Bone marrow (tissue), 2 donors: Measurements from ENCODE around the gene MON1A.

Experiments
- DNase-seq, 2 donors: peaks; one replicate each; lab custom pipeline; 2025; lab: John Stamatoyannopoulos, UW

The MON1A gene

DNA sequence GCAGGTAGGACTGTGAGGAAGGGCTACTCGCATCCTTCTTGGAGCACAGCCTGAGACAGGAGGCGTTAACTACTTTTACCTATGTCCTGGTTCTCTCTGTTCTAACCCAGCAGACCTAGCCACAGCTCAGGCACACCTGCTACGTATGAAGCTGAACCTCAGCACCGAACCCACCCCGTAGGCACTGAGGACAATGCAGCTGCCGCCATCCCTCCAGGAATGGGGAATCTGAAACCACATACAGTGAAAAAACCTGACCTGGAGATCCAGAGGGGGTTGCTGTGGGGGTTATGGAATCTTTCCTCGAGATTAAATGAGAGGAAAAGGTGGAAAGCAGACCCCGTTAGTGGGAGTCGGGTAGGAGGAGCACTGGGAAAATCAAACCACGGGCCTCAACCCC is 40.3 kb downstream of the MON1A start:
- no peak for DNase-seq

DNA sequence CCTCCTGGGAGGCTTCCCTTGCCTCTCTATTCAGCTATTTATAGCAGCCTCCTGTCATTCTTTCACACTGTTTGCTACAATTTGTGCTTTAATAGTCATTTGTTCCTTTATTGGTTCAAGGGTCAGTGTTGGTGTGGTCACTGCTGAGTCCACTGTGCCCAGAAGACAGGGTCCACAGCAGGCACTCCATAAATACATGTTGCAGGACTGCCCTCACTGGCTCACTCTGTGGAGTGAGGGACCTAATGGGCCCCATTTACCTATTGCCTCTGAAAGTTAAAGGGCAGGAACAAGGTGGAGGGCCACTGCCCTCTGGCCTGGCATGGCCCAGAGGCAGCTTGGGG is 42.7 kb downstream of the MON1A start:
- no peak for DNase-seq

DNA sequence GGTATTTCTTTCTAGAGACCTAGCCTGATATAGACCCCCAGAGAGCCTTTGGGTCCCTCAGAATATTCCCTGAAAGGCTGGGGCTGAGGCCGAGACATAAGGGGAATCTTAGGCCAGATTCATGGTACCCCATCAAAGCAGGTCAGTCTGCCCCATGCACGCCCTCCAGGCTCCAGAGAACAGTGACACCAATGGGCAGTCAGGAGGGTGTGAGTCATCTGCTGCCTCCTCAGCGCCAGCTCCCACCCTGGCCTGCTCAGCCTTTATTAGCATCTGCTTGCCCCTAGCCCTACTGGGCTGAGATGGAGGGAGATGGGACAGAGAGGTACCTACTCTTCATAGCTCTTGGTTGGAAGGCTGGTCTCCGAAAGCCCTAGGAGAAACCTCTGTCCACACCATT is 45.6 kb downstream of the MON1A start:
- DNase-seq = no peak

DNA sequence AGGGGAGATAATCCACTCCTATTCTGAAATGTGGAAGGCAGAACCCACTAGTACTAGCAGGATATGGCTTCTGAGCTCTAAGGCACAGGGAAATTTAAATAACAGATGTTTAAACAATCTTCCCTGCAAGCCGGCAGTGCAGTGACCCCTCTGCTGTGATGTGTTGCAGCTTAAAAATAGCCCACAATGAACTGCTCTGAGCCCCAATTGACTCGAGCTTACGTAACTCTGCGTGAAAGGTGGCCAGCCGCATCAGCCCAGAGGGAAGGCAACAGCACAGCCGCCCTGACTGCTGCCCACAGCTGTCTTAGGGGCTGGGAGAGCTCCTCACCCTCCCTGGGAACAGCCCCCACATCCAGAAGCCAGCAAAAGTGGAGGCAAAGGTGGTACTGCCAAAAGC is 47.4 kb downstream of the MON1A start:
- no peak for DNase-seq

DNA sequence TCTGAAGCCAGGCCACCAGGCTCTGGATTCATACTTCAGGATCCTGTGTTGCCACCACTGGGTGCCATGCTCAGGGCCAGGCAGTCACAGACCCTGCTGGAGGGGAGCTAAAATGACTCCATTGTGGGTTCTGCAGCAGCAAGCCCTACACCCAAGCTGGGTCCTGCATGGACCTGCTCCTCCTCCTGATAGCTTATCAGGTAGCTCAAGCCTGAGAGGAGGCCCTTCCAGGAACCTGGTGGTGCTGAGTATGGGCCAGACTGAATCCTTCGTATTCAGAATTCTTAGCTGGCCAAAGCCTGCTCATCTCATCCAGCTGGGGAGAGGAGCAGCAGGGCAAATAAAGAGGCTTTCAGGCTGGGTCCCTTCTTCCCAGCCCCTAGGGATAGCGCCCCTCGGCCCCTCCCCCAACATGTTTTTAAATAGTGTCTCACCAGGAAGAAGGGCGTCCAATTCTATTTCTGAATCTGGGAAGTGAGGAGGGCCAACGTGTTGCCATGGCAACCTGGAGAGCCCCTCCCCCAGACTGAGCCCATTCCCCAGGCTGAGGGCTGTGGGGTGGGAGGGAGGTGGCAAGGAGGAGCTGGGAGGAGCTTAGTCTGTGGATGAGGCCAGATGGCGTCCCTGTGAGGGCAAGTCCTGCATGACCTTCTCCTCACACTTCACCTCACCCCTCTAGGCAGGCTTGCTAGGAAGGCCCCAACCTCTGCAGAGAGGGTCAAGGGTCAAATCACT is 48.9 kb downstream of the MON1A start:
- DNase-seq = no peak

DNA sequence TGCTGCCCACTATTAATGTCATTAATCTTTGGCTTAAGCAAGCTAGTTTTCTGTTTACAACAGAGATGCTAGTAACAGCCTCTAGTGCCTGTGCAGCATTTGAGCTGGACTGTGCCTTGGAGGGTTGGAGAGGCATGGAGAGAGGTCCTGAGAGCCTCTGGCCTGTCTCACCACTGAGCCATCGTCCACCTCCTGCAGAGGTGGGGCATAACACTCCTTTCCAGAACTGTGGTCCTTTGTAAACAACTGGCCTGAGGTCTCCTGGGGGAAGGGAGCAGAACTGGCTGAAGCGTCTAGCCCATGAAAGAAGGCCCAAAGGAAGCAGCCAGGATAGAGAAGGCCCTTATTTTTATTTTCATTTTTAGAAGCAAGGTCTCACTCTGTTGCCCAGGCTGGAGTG is 49.9 kb downstream of the MON1A start:
- DNase-seq = no peak

DNA sequence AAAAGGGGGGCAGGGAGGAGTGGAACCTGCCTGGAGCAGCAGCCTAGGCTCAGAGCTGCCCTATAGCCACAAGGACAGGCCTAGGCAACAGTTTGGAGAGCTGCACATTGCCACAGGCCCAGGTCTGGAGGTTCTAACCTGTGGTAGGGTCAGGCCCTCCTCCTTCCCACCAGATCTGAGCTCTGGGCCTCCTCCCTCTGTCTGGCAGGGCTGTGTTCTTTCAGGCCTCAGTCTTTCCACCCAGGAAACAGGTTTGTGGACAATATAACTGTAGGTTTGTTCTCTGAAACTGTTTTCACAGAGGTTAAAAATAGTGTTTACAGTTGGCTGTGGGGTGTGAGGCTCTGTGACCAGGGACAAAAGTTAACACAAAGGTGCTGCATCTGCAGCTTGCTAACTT is 50.9 kb downstream of the MON1A start:
- DNase-seq = no peak

DNA sequence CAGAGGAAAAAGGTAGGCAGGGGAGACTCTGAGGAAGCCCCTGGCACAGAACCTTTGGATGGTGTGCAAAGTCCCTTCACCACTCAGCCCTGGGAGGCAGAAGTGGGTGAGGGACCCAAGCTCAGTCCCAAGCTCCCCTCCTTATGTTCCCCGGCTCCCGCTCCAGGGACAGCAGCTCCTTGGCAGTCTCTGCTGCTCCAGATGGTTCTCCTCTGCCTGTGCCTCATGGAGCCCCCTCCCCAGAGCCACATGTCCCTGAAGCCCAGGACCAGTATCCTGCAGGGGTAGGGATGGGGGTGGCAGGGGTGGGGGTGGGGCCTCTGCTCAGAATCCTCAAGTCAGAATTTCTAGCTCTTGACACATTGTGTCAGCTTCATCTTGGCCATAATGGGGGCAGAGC is 51.9 kb downstream of the MON1A start:
- no peak for DNase-seq

DNA sequence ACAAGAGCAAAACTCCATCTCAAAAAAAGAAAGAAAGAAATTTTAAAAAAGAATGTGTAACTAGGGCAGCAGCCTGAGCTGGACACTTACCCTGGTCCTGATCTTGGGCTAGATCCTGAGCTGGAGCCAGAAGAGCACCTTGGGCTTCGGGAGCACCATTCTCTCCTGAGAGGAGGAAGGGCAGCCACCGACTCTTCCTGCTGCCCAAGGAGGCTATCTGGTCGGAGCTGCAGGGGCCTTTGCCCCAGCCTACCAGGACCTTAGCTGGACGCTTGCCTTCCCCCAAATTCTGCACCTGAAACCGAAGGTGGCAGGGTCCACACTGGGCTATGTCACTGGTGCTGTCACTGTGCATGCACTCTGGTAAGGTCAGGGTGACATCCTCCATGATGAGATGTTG is 53.0 kb downstream of the MON1A start:
- no peak for DNase-seq

DNA sequence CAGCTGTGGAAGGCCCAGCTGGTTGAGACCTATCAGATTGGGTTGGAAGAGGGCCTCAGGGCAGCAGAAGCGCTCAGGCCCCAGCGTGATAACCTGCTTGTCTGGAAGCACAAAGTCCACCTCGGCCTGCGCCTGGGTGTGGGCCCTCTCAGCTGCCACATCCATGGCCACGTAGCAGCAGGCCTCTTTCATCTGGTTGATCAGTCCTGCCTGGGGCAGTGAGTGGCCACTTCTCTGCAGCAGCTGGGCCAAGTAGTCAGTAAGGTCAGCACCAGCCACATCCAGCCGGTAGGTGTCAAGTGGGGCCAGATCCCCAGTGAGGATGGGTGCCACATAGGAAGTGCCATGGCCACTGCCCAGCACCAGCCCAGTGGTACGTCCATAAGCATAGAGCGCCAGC is 56.0 kb downstream of the MON1A start:
- DNase-seq = no peak

DNA sequence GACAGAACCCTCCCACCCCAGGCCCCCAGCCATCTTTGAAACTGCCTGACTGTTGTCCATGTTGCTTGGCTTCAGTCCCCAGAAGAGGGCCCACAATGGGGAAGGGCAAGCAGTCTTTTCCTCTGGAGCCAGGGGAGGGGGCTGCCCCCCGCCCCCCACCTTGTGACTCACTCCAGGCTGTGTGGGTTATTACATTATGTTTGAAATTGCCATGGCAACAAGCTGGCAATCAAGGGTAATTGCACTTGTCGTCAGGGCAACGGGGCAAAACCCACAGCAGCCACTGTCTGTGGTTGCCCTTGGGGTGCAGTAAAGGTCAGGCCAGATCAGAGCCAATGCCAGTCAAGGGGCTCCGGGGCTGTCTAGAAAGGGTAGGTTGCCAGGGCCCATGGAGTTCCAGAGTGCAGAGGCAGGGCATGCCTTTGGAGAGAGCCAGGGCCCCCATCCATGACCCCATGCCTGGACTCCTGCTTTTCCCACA is 56.8 kb downstream of the MON1A start:
- no peak for DNase-seq

DNA sequence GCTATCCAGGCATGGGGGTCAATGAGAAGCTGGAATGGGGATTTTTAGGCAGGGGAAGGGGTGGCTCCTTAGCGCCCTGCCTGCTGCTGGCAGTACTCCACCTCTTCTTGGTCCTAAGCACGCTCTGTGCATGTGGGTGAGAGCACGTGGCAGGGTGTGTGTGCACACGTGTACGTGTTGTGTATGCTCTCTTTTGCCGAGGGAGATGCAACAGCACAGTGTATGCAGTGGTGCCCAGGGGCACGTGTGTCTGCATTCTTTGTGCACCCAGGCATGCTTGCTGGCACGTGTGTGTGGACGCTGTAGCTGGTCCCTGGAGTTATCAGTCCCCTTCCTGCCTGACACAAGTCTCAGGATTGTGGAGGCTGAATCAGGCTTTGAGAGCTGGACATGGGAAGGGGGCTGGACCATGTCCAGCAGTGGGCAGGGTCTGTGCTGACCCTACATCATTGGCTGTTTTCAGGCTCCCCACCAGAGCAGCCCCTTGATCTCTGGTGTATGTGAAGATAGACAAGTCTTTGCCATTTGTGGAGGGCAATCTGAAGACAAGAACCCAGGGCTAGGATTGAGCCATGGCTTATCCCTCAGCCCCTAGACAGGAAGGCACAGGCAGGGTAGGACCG is 58.0 kb downstream of the MON1A start:
- DNase-seq = no peak

DNA sequence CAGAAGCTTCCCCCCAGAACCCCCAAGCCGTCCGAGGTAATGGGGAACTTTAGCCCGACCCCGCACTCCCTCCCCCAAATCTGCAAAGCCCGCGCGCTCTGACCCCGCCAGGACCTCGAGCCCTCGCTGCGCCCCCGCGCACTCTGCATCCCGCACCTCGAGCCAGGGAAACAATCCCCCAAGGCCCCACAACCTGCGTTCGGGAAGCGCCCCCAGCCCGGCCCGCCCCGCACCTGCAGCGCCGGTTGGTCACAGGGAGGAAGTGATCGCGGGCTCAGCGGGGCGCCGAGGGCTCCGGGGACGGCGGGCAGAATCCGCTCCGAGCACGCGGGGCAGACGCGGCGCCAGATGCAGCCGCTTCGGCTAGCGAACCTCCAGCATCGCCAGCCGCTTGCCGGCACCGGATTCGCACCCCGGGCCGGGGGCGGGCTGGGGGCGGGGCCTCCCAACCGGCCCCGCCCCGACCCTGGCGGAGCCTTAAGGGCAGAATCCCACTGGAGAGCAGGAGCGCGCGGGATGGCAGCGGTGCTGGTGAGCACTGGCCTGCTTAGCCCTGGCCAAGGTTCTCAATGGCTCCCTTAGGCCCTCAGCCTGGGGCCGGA is 60.0 kb downstream of the MON1A start, which contains the start of gene CAMKV:
Gene CAMKV, minus strand, starts transcription at position 382 of the 602 bp plus-strand sequence. CDS start 7,518 bp downstream, outside the sequence.
- no peak for DNase-seq

DNA sequence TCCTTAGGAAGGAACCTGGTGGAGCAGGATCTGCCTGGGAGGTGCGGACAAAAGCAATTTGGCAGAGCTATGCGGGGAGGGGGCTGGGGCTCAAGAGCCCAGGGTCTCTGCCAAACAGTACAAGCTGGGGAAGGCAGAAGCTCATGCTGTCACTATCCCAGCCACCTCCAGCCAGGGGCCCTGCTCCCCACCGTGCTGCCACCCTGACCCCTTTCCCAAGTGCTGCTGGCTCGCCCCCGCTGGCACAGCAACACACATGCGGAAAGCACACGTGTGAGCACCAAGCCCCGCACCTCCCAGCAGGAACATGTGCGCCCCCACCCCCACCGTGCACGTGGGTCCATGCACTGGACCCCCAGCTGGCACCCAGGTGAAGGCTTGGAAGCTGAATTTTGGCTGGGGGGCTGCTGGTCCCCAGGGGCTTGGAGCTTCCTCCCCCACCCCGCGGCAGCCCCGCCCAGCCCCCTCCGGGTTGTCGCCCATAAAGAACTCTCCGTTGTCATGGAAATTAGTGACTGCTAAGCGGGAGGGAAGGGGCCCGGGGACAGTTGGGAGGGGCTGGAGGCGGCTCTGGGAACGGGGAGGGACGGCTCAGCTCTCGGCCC is 60.6 kb downstream of the MON1A start:
- DNase-seq = no peak

DNA sequence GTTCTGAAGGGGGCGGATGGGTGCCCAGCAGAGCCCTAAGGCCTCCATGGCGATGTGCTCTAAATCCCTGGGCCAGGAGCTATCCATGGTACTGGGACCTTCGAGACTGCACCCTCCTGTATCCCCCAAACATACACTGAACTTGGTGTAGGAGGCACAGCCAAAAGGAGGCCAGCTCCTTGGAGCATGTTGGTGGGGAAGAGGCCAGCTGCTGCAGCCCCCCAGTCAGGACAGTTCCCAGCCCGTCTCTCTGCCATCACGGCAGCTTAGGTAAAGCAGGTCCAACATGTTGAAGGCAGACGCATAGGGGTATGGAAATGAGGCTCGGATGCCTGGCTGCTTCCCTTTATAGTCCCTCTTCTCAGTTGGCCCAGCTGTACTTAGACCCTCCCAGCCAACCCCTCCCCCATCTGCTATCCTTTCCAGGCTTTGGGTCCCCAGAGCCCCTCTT is 61.7 kb downstream of the MON1A start:
- no peak for DNase-seq

DNA sequence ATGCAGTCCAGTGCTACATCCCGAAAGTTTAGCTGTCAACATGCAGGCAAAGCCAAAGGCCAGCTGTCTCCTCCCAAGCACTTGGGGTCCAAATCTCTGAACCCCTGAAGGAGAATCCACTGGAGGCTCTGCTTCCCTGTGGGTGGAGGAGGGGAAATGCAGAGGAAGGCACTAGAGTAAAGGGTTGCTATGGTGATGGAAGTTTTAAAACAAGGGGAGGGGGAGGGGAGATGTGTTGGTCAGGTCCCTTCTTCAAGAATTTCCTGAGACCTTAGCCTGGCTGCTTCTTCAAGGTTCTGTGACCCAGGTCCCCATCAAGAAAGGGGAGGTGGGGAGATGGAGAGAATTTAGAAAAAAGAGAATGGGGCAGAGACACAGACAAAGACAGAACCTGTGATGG is 62.2 kb downstream of the MON1A start:
- no peak for DNase-seq

DNA sequence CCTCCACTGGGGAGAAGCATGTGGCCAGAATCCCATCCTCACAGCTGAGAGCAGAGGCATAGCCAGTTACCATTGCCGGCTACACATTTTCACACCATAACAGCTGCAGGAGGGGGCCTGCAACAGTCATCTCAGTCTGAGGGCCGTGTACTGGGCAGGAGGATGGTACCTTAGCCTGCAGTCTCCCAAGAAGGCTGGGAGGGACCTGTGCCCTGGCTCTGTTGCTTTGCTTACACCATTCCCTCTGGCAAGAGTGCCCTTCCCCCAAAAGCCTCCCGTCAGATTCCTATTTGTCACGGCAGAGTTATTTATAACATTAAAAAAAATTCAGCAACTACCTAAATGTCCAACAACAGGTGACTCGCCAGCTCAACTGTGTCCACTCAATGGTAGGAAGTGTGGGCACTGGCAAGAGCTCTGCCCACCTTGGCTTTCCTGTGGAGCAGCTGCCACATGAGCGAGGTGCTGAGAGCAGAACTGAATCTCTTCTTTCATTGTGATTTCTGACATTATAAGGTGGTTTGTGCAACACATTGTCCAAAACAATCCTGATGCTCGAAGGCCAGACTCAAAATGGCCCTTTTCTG is 64.3 kb downstream of the MON1A start:
- no peak for DNase-seq

DNA sequence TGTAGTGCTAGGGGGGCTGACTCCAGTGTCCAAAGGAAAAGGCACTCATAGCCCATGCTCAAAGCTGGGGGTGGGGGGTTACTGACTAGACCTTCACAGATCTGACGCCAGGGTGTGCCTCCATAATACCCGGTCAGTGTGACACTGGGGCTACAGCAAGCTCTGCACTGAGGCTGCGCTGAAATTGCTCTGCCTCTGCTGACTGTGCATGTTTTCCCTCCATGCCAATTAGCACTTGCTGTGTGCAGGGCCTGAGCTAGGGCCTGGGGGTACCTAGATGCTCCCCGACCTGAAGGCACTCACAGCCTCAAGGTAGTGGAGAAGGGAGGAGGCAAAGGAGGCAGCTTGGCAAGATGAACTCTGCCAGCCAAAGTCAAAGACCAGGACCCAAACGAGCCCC is 65.1 kb downstream of the MON1A start:
- DNase-seq = no peak

DNA sequence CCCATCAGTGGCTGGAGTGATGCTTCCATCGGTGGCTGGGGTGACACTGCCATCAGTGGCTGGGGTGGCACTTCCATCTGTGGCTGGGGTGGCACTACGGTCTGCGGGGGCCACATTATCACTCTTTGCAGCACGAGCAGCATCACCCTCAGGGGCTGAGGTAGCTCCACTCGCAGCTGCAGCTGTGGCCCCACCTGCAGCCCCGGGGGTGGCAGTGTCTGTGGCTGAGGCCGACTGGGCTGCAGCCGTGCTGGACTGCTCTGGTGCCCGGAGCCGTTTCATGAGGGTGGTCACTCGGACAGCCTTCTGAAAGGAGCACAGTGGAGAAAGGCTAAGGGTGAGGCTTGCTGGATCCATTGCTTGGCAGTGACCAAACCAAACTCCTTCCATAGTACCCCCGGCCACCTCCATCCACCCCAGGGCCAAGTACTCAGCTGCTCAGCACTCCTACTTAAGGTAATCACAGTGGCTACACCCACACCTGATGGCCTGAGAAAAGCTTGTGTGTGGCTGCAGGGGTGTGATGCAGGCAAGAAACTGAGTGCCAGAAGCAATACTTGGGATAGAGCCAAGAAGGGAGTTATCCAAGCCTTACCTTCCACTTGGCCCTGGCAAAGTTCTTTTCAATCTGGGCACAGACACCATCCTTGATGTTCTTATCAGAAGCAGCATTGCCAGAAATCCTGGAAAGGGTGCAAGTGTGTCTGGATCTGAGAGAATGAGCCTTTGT is 69.9 kb downstream of the MON1A start:
- no peak for DNase-seq
